ENCODE data around the gene RAB40C. TPM values are rescaled to one million over a fixed set of nuclear protein-coding genes. Genes with fewer than 3 reads are reported as not detected.

RAB40C gene
- polyA plus RNA-seq, 1 donor (not counting 4 experiments of a cell fraction or from before 2014, with no cell fraction given) = 4.0 TPM

DNA sequence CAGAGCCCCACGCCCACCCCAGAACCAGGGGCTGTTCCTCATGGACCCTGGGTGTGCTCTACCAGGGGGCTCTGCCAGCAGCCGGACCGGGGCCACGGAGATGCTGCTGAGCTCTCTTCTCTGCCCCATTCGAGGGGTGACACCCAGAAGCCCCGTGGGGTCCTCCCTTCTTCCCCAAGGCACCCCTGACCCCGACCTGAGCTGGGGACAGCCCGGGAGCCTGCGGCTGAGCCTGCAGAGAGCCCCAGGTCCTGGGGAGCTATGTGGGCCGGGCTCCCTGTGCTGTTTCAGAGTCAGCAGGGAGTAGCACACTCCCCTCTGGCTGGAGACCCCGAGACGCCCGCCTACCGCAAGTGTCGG is 30.9 kb upstream of the RAB40C start:
- no peak overlapping the region for H3K4me3 ChIP-seq (ENCODE audit: control insufficient read depth in 2 of 3, extremely low read depth in 1 of 3, insufficient read depth in 2 of 3, low read depth in 1 of 3, low read length in 3 of 3)
- H3K79me2 ChIP-seq (ENCODE audit: control insufficient read depth, insufficient read depth, low read length) = no peaks in the 10 kb centered on the region
- H3K27me3 ChIP-seq (ENCODE audit: control insufficient read depth, extremely low read depth, insufficient read depth, low read length) = peaks cover 50% of the 10 kb centered on the region
- TF ChIP-seq, protein P1, sequence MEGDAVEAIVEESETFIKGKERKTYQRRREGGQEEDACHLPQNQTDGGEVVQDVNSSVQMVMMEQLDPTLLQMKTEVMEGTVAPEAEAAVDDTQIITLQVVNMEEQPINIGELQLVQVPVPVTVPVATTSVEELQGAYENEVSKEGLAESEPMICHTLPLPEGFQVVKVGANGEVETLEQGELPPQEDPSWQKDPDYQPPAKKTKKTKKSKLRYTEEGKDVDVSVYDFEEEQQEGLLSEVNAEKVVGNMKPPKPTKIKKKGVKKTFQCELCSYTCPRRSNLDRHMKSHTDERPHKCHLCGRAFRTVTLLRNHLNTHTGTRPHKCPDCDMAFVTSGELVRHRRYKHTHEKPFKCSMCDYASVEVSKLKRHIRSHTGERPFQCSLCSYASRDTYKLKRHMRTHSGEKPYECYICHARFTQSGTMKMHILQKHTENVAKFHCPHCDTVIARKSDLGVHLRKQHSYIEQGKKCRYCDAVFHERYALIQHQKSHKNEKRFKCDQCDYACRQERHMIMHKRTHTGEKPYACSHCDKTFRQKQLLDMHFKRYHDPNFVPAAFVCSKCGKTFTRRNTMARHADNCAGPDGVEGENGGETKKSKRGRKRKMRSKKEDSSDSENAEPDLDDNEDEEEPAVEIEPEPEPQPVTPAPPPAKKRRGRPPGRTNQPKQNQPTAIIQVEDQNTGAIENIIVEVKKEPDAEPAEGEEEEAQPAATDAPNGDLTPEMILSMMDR (optimal IDR thresholded peaks at IDR 0.05 in 1 of 3, IDR thresholded peaks at IDR 0.05 in 1 of 3, conservative IDR thresholded peaks at IDR 0.05 in 1 of 3; ENCODE audit: extremely low read depth in 1 of 3, insufficient read depth in 2 of 3, low read length in 3 of 3) = no peak
- TF ChIP-seq EZH2 (IDR thresholded peaks at IDR 0.05; ENCODE audit: low read length) = no peak
- H2AFZ ChIP-seq (ENCODE audit: control insufficient read depth, low read length) = no peak overlapping the region
- H3K27ac ChIP-seq (ENCODE audit: control insufficient read depth, insufficient read depth, low read length) = no peak overlapping the region
- dilution Hi-C loops (cut with MboI; ENCODE audit: extremely low pct_ligation_motif_present, low sequenced_read_pairs) = no loop called here
- H3K4me1 ChIP-seq (ENCODE audit: control insufficient read depth, extremely low read depth, insufficient read depth, low read length) = peaks cover 12% of the 10 kb centered on the region
- FAIRE-seq (no peak), DNase-seq (ENCODE audit: low read depth, low spot score) (no peak)
- no peaks in the 10 kb centered on the region for H3K36me3 ChIP-seq (ENCODE audit: control insufficient read depth in 2 of 2, extremely low read depth in 1 of 2, insufficient read depth in 2 of 2, low read length in 2 of 2)
- H3K4me2 ChIP-seq (ENCODE audit: control insufficient read depth, extremely low read depth, insufficient read depth, low read depth, low read length) = no peak overlapping the region
- H3K9me1 ChIP-seq (ENCODE audit: control insufficient read depth, extremely low read depth, insufficient read depth, low read length) = no peaks in the 10 kb centered on the region
- no peak overlapping the region for H3K9ac ChIP-seq (ENCODE audit: control insufficient read depth, extremely low read depth, insufficient read depth, low read length)
- no peaks in the 10 kb centered on the region for H4K20me1 ChIP-seq (ENCODE audit: control insufficient read depth, extremely low read depth, insufficient read depth, low read length)
- no peaks in the 10 kb centered on the region for H3K9me3 ChIP-seq (ENCODE audit: control insufficient read depth, low read depth, low read length)

GRCh38 chr16:559411-560203 is 30.3 kb upstream of the RAB40C start:
- Histone ChIP-seq H3K9ac (ENCODE audit: control insufficient read depth, extremely low read depth, insufficient read depth, low read length) (no peak overlapping the region), H3K79me2 (ENCODE audit: control insufficient read depth, insufficient read depth, low read length) (no peaks in the 10 kb centered on the region), H3K9me1 (ENCODE audit: control insufficient read depth, extremely low read depth, insufficient read depth, low read length) (no peaks in the 10 kb centered on the region), H3K36me3 (ENCODE audit: control insufficient read depth in 2 of 2, extremely low read depth in 1 of 2, insufficient read depth in 2 of 2, low read length in 2 of 2) (no peaks in the 10 kb centered on the region), H3K4me2 (ENCODE audit: control insufficient read depth, extremely low read depth, insufficient read depth, low read depth, low read length) (no peak overlapping the region), H3K9me3 (ENCODE audit: control insufficient read depth, low read depth, low read length) (no peaks in the 10 kb centered on the region), H3K27ac (ENCODE audit: control insufficient read depth, insufficient read depth, low read length) (no peak overlapping the region), H3K4me1 (ENCODE audit: control insufficient read depth, extremely low read depth, insufficient read depth, low read length) (peaks cover 10% of the 10 kb centered on the region), H2AFZ (ENCODE audit: control insufficient read depth, low read length) (no peak overlapping the region), H3K4me3 (ENCODE audit: control insufficient read depth in 2 of 3, extremely low read depth in 1 of 3, insufficient read depth in 2 of 3, low read depth in 1 of 3, low read length in 3 of 3) (no peak overlapping the region), H3K27me3 (ENCODE audit: control insufficient read depth, extremely low read depth, insufficient read depth, low read length) (peaks cover 50% of the 10 kb centered on the region), H4K20me1 (ENCODE audit: control insufficient read depth, extremely low read depth, insufficient read depth, low read length) (no peaks in the 10 kb centered on the region)
- dilution Hi-C loops (cut with MboI; ENCODE audit: extremely low pct_ligation_motif_present, low sequenced_read_pairs) = no loop called here
- DNase-seq (ENCODE audit: low read depth, low spot score) (no peak), FAIRE-seq (no peak)
- TF ChIP-seq, protein P1 (optimal IDR thresholded peaks at IDR 0.05 in 1 of 3, IDR thresholded peaks at IDR 0.05 in 1 of 3, conservative IDR thresholded peaks at IDR 0.05 in 1 of 3; ENCODE audit: extremely low read depth in 1 of 3, insufficient read depth in 2 of 3, low read length in 3 of 3) = no peak
- TF ChIP-seq EZH2 (IDR thresholded peaks at IDR 0.05; ENCODE audit: low read length) = peak; percentile 99

Measured in keratinocyte (primary cell).